ENCODE data around the gene THYN1.

GRCh38 chr11:134240592-134240991 lies 12.6 kb downstream of the THYN1 start:
- no peak for TF ChIP-seq PHF8 (CRISPR knock-in tag; IDR thresholded peaks at IDR 0.05)
- TF ChIP-seq ZNF350 (CRISPR knock-in tag; IDR thresholded peaks at IDR 0.05; ENCODE audit: borderline replicate concordance, low read depth): no peak
- no peak for TF ChIP-seq EZH2 (conservative IDR thresholded peaks at IDR 0.05; ENCODE audit: low read depth, low read length)
- TF ChIP-seq NFE2 (CRISPR knock-in tag; IDR thresholded peaks at IDR 0.05): no peak
